ENCODE data around the gene DIMT1. TPM values are rescaled to one million over a fixed set of nuclear protein-coding genes. Genes with fewer than 3 reads are reported as not detected.

DIMT1 gene
- total and polyA plus RNA-seq, 4 donors, result 13.9 to 27.6 (median 19.0) TPM

- no peak for TF ChIP-seq CTCF (IDR thresholded peaks at IDR 0.05; ENCODE audit: control extremely low read depth, extremely low read depth)
- Histone ChIP-seq H3K9me3 (ENCODE audit: control insufficient read depth in 4 of 4, insufficient read depth in 3 of 4, low read length in 3 of 4) (no peaks in the 10 kb centered on the region), H3K27me3 (ENCODE audit: control insufficient read depth in 3 of 3, insufficient read depth in 3 of 3, low read length in 2 of 3) (no peaks in the 10 kb centered on the region), H3K9ac (ENCODE audit: insufficient read depth in 1 of 2, low read length in 2 of 2) (no peak overlapping the region), H3K27ac (ENCODE audit: low read depth in 1 of 2, low read length in 1 of 2) (no peak overlapping the region), H3K36me3 (ENCODE audit: control insufficient read depth in 4 of 4, insufficient read depth in 4 of 4, low read length in 4 of 4) (peaks cover 3 to 35% (median 17%) of the 10 kb centered on the region in 4 donors), H3K4me3 (no peak overlapping the region), H3K4me1 (ENCODE audit: control insufficient read depth in 5 of 5, insufficient read depth in 5 of 5, low read length in 5 of 5) (no peaks in the 10 kb centered on the region)
- DNase-seq (no peak), ATAC-seq (ENCODE audit: insufficient read depth, low FRiP score) (no peak)
- WGBS, 2 donors, result 100% methylated on average over 1 of the region's 1 CpG
Measured at GRCh38 chr5:62374090-62374489, 29.6 kb downstream of the DIMT1 start.

GRCh38 chr5:62373382-62373781 lies 30.3 kb downstream of the DIMT1 start:
- Histone ChIP-seq H3K36me3 (ENCODE audit: control insufficient read depth in 4 of 4, insufficient read depth in 4 of 4, low read length in 4 of 4) (peaks cover 2 to 33% (median 16%) of the 10 kb centered on the region in 4 donors), H3K4me1 (ENCODE audit: control insufficient read depth in 5 of 5, insufficient read depth in 5 of 5, low read length in 5 of 5) (no peaks in the 10 kb centered on the region), H3K4me3 (no peak overlapping the region), H3K27ac (ENCODE audit: low read depth in 1 of 2, low read length in 1 of 2) (no peak overlapping the region), H3K27me3 (ENCODE audit: control insufficient read depth in 3 of 3, insufficient read depth in 3 of 3, low read length in 2 of 3) (no peaks in the 10 kb centered on the region), H3K9me3 (ENCODE audit: control insufficient read depth in 4 of 4, insufficient read depth in 3 of 4, low read length in 3 of 4) (no peaks in the 10 kb centered on the region), H3K9ac (ENCODE audit: insufficient read depth in 1 of 2, low read length in 2 of 2) (no peak overlapping the region)
- no peak for TF ChIP-seq CTCF (IDR thresholded peaks at IDR 0.05; ENCODE audit: control extremely low read depth, extremely low read depth)
- DNase-seq (no peak), ATAC-seq (ENCODE audit: insufficient read depth, low FRiP score) (no peak)
- 95 to 97% methylated on average over 3 of the region's 3 CpGs for WGBS, 2 donors

- H3K9me3 ChIP-seq (ENCODE audit: control insufficient read depth in 4 of 4, insufficient read depth in 3 of 4, low read length in 3 of 4), result no peaks in the 10 kb centered on the region
- peaks cover 2 to 27% (median 12%) of the 10 kb centered on the region in 4 donors for H3K36me3 ChIP-seq (ENCODE audit: control insufficient read depth in 4 of 4, insufficient read depth in 4 of 4, low read length in 4 of 4)
- 97 to 99% methylated on average over 3 of the region's 3 CpGs for WGBS, 2 donors
- H3K9ac ChIP-seq (ENCODE audit: insufficient read depth in 1 of 2, low read length in 2 of 2), result no peak overlapping the region
- TF ChIP-seq CTCF (IDR thresholded peaks at IDR 0.05; ENCODE audit: control extremely low read depth, extremely low read depth), result no peak
- no peaks in the 10 kb centered on the region for H3K4me1 ChIP-seq (ENCODE audit: control insufficient read depth in 5 of 5, insufficient read depth in 5 of 5, low read length in 5 of 5)
- no peak overlapping the region for H3K4me3 ChIP-seq
- ATAC-seq (ENCODE audit: insufficient read depth, low FRiP score), result no peak
- no peak overlapping the region for H3K27ac ChIP-seq (ENCODE audit: low read depth in 1 of 2, low read length in 1 of 2)
- DNase-seq, result no peak
- no peaks in the 10 kb centered on the region for H3K27me3 ChIP-seq (ENCODE audit: control insufficient read depth in 3 of 3, insufficient read depth in 3 of 3, low read length in 2 of 3)
Measured at GRCh38 chr5:62372600-62372999, 31.1 kb downstream of the DIMT1 start.

GRCh38 chr5:62371409-62371808 lies 32.3 kb downstream of the DIMT1 start:
- Histone ChIP-seq H3K9me3 (ENCODE audit: control insufficient read depth in 4 of 4, insufficient read depth in 3 of 4, low read length in 3 of 4) (no peaks in the 10 kb centered on the region), H3K27me3 (ENCODE audit: control insufficient read depth in 3 of 3, insufficient read depth in 3 of 3, low read length in 2 of 3) (no peaks in the 10 kb centered on the region), H3K4me3 (no peak overlapping the region), H3K9ac (ENCODE audit: insufficient read depth in 1 of 2, low read length in 2 of 2) (no peak overlapping the region), H3K4me1 (ENCODE audit: control insufficient read depth in 5 of 5, insufficient read depth in 5 of 5, low read length in 5 of 5) (no peaks in the 10 kb centered on the region), H3K36me3 (ENCODE audit: control insufficient read depth in 4 of 4, insufficient read depth in 4 of 4, low read length in 4 of 4) (peaks cover 2 to 24% (median 10%) of the 10 kb centered on the region in 4 donors), H3K27ac (ENCODE audit: low read depth in 1 of 2, low read length in 1 of 2) (no peak overlapping the region)
- no peak for DNase-seq
- ATAC-seq (ENCODE audit: insufficient read depth, low FRiP score), result no peak
- no peak for TF ChIP-seq CTCF (IDR thresholded peaks at IDR 0.05; ENCODE audit: control extremely low read depth, extremely low read depth)

Data from lung (tissue), 12 donors.